HepG2 (cell line): ENCODE data around the gene RPS6KB2. TPM values are rescaled to one million over a fixed set of nuclear protein-coding genes. Genes with fewer than 3 reads are reported as not detected.

ENCODE experiments used
- GMEB2 ChIP-seq: IDR thresholded peaks from 2 replicates; pipeline ENCODE4 v1.6.1; 2016; ENCODE audit warnings: missing biosample characterization, missing genetic modification reagents, low read depth
- JUND ChIP-seq: sonication (generic); formaldehyde crosslinking; IDR thresholded peaks from 2 replicates; pipeline ENCODE4 v1.8.0; 2022; ENCODE audit warnings: mild to moderate bottlenecking, missing genetic modification reagents
- KDM5B ChIP-seq: sonication (generic); formaldehyde crosslinking; IDR thresholded peaks from 2 replicates; pipeline ENCODE4 v1.4.0; 2020; ENCODE audit warnings: missing genetic modification reagents, mild to moderate bottlenecking, borderline replicate concordance
- MNT ChIP-seq: fragments of 450-650 bp; IDR thresholded peaks from 2 replicates; pipeline ENCODE4 v1.6.1; 2016
- POLR2G ChIP-seq: fragments of 200-400 bp; formaldehyde crosslinking; IDR thresholded peaks from 2 replicates; pipeline ENCODE4 v1.6.1; 2018; ENCODE audit warnings: mild to moderate bottlenecking, low read depth, low read length, moderate library complexity
- PRMT3 ChIP-seq: sonication (generic); formaldehyde crosslinking; IDR thresholded peaks from 2 replicates; pipeline ENCODE4 v1.8.1; 2022; ENCODE audit warnings: low read depth, mild to moderate bottlenecking, moderate library complexity, missing genetic modification reagents, borderline replicate concordance
- TGIF2 ChIP-seq: IDR thresholded peaks from 2 replicates; pipeline ENCODE4 v1.6.1; 2016; ENCODE audit warnings: control low read depth, missing compliant biosample characterization
- ZBTB4 ChIP-seq: sonication (generic); formaldehyde crosslinking; IDR thresholded peaks from 2 replicates; pipeline ENCODE4 v1.4.0; 2020; ENCODE audit warnings: missing genetic modification reagents, mild to moderate bottlenecking, borderline replicate concordance
- ZNF780A ChIP-seq: sonication (generic); formaldehyde crosslinking; IDR thresholded peaks from 2 replicates; pipeline ENCODE4 v1.8.0; 2022; ENCODE audit warnings: mild to moderate bottlenecking, missing genetic modification reagents, moderate library complexity
- polyA plus RNA-seq, 8 experiments: library from polyadenylated mRNA; depleted of rRNA in 3 of 8; stranded (reverse) in 7 of 8; unstranded in 1 of 8; fragments of >200 nt; fragmentation: Illumina TruSeq in 4 of 8; extraction: Trizol in 4 of 8; gene quantifications; 2 replicates each; pipeline versions ENCODE4 v1.2.1 to v1.2.3, GENCODE V29; 2011 to 2016; ENCODE audit warnings: low read depth in 4 of 8, missing spikeins in 1 of 8, mixed read lengths in 1 of 8; ENCODE audit not compliant: insufficient read depth in 1 of 8
- total RNA-seq, 5 experiments: library from RNA; depleted of rRNA; stranded (reverse); fragments of >200 nt; fragmentation: Illumina TruSeq; extraction: Trizol; gene quantifications; 2 replicates each; pipeline ENCODE4 v1.2.3, GENCODE V29; 2016; ENCODE audit warnings: low read depth in 1 of 5
- TF ChIP-seq, protein P1 (sequence below): conservative IDR thresholded peaks from 2 replicates; pipeline ENCODE4 v1.6.1; 2018; ENCODE audit warnings: missing genetic modification reagents
- TF ChIP-seq, protein P2 (sequence below): sonication (generic); formaldehyde crosslinking; conservative IDR thresholded peaks from 2 replicates; pipeline ENCODE4 v1.8.0; 2022; ENCODE audit warnings: low read depth, missing genetic modification reagents
- TF ChIP-seq, protein P3 (sequence below): sonication (generic); formaldehyde crosslinking; IDR thresholded peaks from 2 replicates; pipeline ENCODE4 v1.5.0; 2020; ENCODE audit warnings: mild to moderate bottlenecking, missing genetic modification reagents, moderate library complexity

RPS6KB2 gene
- total and polyA plus RNA-seq, 2 of the 13 experiments (the other 11 are each of a cell fraction or from before 2014, with no cell fraction given): 52.9 to 54.8 TPM

DNA sequence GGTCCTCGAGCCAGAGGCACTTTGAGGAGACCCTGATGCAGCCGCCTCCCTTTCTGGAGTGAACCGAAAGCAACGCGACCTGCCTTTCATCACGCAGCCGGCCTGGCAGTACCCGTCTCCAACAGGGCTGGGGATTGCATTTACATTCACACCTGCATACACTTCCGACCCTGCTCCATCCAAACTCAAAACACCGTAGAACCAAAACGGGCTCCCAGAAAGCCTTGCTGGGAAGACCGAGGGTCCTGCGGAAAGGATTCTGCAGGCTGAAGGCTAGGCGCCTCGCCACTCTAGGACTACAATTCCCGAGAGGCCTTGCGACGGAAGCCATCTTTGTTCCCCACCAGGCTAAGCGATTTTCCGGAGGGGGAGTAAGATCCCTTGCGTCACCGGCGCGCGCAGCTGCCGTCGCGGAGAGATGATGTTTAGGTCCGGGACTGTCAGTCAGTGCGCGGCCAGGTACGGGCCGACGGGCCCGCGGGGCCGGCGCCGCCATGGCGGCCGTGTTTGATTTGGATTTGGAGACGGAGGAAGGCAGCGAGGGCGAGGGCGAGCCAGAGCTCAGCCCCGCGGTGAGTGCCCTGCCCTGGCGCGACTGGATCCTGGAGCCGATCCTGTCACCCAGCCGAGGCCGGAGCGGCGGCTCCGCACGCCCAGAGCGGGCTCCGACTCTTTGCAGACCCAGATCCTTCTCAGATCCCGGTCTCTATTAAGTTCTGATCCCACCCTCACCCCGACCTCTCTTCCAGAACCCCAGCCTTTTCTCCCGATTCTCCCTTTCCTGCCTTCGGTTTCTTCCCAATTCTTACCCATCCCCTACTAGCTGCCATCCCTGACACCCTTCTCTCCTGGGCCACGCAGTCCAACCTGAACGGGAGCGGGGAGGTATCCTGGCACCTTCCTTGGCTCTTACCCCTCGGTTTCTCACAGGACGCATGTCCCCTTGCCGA is at the start of gene RPS6KB2 (continued):
- 0 out of 2 replicates have a peak, but pooled peaks have one; percentile 44 for TF ChIP-seq ZBTB4 (CRISPR knock-in tag)
- TF ChIP-seq, protein P1, sequence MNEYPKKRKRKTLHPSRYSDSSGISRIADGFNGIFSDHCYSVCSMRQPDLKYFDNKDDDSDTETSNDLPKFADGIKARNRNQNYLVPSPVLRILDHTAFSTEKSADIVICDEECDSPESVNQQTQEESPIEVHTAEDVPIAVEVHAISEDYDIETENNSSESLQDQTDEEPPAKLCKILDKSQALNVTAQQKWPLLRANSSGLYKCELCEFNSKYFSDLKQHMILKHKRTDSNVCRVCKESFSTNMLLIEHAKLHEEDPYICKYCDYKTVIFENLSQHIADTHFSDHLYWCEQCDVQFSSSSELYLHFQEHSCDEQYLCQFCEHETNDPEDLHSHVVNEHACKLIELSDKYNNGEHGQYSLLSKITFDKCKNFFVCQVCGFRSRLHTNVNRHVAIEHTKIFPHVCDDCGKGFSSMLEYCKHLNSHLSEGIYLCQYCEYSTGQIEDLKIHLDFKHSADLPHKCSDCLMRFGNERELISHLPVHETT: peak; percentile 89; the same call in 1 of the 2 replicates
- no peak for TF ChIP-seq ZNF780A (CRISPR knock-in tag)
- TF ChIP-seq TGIF2 (CRISPR knock-in tag): no peak
- TF ChIP-seq PRMT3: no peak
- no peak for TF ChIP-seq KDM5B (CRISPR knock-in tag)
- peak; percentile 91 for TF ChIP-seq POLR2G
- peak; percentile 35; the same call in 1 of the 2 replicates for TF ChIP-seq MNT
- peak; percentile 58; the same call in 1 of the 2 replicates for TF ChIP-seq GMEB2 (CRISPR knock-in tag)
- TF ChIP-seq, protein P2, sequence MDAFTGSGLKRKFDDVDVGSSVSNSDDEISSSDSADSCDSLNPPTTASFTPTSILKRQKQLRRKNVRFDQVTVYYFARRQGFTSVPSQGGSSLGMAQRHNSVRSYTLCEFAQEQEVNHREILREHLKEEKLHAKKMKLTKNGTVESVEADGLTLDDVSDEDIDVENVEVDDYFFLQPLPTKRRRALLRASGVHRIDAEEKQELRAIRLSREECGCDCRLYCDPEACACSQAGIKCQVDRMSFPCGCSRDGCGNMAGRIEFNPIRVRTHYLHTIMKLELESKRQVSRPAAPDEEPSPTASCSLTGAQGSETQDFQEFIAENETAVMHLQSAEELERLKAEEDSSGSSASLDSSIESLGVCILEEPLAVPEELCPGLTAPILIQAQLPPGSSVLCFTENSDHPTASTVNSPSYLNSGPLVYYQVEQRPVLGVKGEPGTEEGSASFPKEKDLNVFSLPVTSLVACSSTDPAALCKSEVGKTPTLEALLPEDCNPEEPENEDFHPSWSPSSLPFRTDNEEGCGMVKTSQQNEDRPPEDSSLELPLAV (CRISPR knock-in tag): no peak
- no peak for TF ChIP-seq JUND (CRISPR knock-in tag)
- TF ChIP-seq, protein P3, sequence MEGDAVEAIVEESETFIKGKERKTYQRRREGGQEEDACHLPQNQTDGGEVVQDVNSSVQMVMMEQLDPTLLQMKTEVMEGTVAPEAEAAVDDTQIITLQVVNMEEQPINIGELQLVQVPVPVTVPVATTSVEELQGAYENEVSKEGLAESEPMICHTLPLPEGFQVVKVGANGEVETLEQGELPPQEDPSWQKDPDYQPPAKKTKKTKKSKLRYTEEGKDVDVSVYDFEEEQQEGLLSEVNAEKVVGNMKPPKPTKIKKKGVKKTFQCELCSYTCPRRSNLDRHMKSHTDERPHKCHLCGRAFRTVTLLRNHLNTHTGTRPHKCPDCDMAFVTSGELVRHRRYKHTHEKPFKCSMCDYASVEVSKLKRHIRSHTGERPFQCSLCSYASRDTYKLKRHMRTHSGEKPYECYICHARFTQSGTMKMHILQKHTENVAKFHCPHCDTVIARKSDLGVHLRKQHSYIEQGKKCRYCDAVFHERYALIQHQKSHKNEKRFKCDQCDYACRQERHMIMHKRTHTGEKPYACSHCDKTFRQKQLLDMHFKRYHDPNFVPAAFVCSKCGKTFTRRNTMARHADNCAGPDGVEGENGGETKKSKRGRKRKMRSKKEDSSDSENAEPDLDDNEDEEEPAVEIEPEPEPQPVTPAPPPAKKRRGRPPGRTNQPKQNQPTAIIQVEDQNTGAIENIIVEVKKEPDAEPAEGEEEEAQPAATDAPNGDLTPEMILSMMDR: no peak
